LNCaP clone FGC (cell line): ENCODE measurements around the gene LYPD5.
"Not testable (repeated sequence)": the region's sequence is repeated elsewhere in the genome, so short reads cannot be mapped to it uniquely, and the experiment has no call there.

Experiments
- DNase-seq: peaks from one replicate; pipeline ENCODE4 v3.0.0-alpha.2; 2011; ENCODE audit warnings: low read depth
- H3K4me3 ChIP-seq: 2 replicates; pipeline ENCODE4 v1.5.1; 2011; ENCODE audit warnings: mild to moderate bottlenecking, low read depth, low read length, control low read depth
- TF ChIP-seq, protein P1 (sequence below): IDR thresholded peaks from 2 replicates; pipeline ENCODE4 v1.5.1; 2012; ENCODE audit warnings: mild to moderate bottlenecking; ENCODE audit not compliant: control insufficient read depth, insufficient read depth; ENCODE audit errors: extremely low read depth

LYPD5 gene

DNA sequence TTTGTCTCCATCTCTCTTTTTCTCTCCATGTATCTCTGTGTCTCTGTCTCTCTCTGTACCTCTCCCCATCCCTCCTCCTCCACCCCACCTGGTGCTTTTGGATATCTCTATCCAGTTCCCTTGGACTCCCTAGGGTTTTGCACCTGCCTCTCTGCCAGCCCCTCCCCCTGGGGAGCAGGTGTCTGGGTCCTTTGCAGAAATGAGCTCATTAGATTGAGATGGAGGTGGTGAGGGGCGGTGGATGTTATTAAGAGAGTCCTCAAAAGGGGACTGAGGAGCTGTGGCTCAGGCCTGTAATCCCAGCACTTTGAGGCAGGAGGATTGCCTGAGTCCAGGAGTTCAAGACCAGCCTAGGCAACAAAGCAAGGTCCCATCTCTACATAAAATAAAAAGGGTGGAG, 23.6 kb downstream of the LYPD5 start:
- no peak for DNase-seq
- TF ChIP-seq, protein P1, sequence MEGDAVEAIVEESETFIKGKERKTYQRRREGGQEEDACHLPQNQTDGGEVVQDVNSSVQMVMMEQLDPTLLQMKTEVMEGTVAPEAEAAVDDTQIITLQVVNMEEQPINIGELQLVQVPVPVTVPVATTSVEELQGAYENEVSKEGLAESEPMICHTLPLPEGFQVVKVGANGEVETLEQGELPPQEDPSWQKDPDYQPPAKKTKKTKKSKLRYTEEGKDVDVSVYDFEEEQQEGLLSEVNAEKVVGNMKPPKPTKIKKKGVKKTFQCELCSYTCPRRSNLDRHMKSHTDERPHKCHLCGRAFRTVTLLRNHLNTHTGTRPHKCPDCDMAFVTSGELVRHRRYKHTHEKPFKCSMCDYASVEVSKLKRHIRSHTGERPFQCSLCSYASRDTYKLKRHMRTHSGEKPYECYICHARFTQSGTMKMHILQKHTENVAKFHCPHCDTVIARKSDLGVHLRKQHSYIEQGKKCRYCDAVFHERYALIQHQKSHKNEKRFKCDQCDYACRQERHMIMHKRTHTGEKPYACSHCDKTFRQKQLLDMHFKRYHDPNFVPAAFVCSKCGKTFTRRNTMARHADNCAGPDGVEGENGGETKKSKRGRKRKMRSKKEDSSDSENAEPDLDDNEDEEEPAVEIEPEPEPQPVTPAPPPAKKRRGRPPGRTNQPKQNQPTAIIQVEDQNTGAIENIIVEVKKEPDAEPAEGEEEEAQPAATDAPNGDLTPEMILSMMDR: no peak
- no peak overlapping the region for H3K4me3 ChIP-seq

DNA sequence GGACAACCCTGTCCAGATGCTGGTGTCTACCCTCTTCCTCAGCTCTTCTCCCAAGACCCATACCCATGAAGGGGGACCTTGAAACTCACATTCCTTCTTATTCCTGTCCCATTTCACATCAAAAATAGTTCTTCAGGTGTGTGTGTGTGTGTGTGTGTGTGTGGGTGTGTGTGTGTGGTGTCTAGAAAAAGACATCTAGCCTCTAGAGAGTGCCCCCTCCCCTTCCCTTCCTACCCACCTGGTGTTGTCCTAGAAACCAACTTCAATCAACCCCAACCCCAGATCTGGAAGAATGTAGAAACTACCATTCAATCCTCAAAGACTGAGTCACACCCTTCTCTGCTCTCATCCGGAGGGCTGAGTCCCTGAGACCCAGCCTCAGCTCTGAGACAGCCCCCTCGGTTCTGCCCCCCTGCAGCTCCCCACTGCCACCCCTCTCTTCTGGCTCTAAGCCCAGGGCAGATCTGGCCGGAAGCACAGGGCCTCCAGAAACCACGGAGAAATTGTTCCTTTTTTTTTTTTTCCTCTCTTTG, 25.0 kb downstream of the LYPD5 start:
- H3K4me3 ChIP-seq: no peak overlapping the region
- TF ChIP-seq, protein P1: no peak
- no peak for DNase-seq

DNA sequence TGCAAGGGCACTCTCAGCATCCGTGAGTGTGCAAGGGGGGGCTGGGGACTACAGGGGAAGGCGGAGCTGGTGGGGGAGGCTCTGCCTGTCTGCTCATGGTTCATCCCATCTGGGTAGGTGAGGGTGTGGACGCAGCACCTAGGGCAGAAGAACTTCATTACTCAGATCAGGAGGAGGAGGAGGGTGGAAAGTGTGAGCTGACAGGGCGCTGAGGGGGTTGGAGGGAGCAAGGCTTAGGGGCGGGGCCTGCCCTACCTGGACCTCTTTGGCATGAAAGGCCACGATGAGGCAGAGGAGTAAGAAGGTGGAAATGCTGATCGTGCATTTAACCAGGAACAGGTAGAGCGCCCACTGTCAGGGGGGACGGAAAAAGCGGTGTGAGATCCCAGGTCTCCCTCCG, 26.0 kb downstream of the LYPD5 start:
- H3K4me3 ChIP-seq: no peak overlapping the region
- DNase-seq: no peak
- TF ChIP-seq, protein P1: no peak

DNA sequence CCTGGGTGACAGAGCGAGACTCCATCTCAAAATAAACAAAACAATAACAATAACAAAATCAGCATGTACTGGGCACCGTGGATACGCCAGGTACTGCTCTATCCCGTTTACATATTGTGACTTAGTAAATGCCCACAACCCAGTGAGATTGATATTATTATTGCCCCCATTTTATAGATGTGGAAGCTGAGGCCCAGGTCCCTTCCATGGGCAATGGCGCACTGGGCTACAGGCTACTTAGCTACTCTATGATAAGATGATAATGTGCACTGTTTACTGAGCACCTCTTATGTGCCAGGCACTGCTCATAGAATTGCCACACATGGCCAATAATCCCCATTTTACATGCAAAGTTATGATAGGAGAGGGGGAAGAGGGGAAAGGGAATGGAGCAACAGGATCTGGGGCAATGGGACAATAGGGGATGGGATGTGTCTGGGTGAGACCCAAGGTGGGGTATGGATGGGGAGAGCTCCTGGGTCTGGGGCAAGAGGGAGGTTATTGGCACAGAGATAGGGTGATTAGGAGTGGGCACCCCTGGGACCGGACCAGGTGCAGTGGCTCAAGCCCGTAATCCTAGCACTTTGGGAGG, 26.9 kb downstream of the LYPD5 start:
- DNase-seq: no peak
- H3K4me3 ChIP-seq: no peak overlapping the region
- TF ChIP-seq, protein P1: no peak

DNA sequence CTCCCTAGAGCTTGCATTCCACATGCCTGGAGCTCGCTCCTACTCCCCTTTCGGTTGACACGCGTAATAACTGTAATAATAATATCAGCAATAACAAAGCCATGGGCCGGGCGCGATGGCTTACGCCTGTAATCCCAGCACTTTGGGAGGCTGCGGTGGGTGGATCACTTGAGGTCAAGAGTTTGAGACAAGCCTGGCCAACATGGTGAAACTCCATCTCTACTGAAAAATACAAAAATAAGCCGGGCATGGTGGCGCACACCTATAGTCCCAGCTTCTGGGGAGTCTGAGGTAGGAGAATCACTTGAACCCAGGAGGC, 27.3 kb downstream of the LYPD5 start:
- DNase-seq, H3K4me3 ChIP-seq: not testable (repeated sequence)

DNA sequence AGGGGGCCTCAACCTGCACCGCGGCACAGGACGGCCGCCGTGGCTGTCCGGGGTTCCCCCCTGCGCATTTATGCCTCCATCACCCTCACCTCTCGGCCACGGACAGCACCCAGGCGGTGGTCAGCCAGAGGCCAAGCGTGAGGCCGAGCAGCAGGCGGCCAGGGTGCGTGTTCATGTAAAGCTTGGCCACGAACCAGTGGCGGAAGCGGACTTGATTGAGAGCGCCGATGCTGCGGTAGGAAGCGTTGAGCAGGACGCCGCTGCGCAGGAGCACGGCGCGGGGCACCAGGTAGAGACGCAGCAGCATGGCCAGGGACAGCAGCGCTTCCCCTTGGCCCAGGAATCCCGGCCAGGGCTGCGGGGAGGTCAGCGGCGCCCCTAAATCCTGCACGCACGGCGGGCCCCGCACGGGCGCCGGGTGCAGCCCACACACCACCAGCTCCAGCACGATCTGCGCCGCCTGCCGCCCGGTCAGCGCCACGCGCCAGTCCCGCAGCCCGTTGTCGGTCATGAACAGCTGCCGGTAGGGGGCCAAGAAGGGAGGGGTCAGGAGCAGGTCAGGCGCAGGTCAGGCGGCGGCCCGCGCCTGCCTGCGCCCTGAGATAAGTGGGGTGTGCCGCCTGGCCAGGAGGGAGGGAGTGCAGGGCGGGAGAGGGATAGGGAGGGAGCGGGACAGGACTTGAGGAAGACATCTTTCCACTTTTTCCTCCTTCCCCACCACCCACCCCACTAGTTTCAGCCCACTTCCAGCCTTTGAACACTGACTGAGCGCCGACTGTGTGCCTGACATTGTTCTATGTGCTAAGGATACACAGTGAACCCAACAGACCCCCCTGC, 27.9 kb downstream of the LYPD5 start:
- DNase-seq: no peak
- H3K4me3 ChIP-seq: no peak overlapping the region
- TF ChIP-seq, protein P1: no peak

DNA sequence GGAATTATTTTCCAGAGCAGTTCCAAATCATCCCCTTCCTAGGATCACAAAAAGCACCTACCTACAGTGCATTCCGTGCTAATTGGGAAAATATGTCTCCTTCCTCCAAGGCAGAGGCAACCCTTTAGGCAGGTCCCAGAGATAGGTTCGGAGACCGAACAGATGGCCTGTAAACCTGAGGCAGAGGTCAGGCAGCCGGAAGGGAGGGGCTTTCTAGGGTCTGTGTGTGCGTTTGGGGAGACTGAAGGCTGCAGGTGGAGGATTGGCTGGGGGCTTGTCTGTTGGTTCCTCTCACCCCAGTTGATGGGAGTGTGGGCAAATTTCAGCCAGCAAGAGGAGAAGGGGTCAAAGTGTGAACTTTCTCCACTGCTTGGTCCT, 28.5 kb downstream of the LYPD5 start:
- TF ChIP-seq, protein P1: no peak
- H3K4me3 ChIP-seq: no peak overlapping the region
- DNase-seq: no peak
